HFF-Myc (cell line): ENCODE results near the gene FBXW7.

Source experiments
- DNase-seq: peaks from one replicate; pipeline ENCODE4 v3.0.0-alpha.2; 2011; ENCODE audit warnings: low read depth; ENCODE audit errors: extremely low read depth
- H3K4me3 ChIP-seq: replicated peaks from 2 replicates; pipeline ENCODE4 v1.5.1; 2011; ENCODE audit warnings: low read depth, mild to moderate bottlenecking, control low read depth, low read length
- TF ChIP-seq, protein P1 (sequence below): IDR thresholded peaks from 2 replicates; pipeline ENCODE4 v1.5.1; 2012; ENCODE audit warnings: mild to moderate bottlenecking, low read depth, low read length, control low read depth; ENCODE audit errors: missing control alignments

The FBXW7 gene

DNA sequence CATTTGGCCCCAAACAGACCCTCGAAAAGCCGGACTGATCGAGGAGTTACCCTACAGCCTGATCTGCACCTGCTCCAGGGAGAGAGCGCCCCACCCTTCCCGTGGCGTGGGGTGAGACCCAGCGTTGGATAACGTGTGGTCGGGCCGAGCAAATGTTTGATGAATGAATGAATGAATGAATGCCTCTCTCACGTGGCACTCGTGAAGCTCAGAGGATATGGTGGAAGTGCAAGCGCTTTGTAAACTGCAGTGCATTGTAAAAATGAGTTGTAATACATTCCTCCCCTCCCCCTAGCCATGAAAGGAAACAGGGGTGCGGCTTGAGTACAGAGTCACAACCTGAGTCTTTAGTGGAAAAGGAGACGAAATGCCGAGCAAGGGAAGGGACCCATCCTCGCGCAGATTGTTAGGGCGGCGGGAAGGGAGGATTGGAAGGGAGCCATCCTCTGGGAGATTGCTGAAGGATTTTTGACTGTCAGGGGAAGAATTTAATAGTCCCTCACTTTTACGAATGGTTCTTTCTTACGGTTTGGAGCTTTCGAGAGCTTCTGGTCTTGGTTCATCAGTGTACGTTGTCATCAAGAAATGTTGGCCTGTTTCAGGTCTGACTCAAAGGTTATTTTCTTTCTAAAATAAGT lies 772 bp upstream of the FBXW7 start:
- TF ChIP-seq, protein P1, sequence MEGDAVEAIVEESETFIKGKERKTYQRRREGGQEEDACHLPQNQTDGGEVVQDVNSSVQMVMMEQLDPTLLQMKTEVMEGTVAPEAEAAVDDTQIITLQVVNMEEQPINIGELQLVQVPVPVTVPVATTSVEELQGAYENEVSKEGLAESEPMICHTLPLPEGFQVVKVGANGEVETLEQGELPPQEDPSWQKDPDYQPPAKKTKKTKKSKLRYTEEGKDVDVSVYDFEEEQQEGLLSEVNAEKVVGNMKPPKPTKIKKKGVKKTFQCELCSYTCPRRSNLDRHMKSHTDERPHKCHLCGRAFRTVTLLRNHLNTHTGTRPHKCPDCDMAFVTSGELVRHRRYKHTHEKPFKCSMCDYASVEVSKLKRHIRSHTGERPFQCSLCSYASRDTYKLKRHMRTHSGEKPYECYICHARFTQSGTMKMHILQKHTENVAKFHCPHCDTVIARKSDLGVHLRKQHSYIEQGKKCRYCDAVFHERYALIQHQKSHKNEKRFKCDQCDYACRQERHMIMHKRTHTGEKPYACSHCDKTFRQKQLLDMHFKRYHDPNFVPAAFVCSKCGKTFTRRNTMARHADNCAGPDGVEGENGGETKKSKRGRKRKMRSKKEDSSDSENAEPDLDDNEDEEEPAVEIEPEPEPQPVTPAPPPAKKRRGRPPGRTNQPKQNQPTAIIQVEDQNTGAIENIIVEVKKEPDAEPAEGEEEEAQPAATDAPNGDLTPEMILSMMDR: no peak
- peak overlapping the region; percentile 93 for H3K4me3 ChIP-seq
- no peak for DNase-seq

DNA sequence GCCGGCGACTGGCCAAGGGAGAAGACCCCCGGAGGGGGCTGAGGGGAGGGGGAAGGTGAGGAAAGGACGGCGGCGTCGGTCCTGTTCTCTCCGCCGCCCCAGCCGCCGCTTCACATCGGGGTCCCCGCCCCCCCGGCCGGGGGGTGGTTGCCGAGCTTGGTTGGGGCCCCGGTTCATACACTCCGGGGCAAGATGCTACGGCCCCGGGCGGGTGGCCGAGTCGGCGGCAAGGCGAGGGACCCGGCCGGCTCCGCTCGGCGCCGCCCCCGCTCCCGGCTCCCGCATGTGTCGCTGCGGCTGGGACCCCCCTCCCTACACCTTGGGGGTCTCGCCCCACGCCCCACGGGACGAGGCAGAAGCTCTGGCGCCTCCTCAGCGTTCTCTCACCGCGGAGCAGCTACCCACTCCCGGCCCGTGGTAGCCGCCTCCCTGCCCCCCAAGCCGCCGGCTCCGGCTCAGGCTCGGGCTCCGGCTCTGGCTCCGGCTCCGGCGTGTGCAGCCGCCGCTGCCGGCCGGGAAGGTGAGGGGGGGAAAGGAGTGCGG lies 461 bp downstream of the FBXW7 start:
- H3K4me3 ChIP-seq: peak overlapping the region; percentile 93
- TF ChIP-seq, protein P1: no peak
- no peak for DNase-seq

DNA sequence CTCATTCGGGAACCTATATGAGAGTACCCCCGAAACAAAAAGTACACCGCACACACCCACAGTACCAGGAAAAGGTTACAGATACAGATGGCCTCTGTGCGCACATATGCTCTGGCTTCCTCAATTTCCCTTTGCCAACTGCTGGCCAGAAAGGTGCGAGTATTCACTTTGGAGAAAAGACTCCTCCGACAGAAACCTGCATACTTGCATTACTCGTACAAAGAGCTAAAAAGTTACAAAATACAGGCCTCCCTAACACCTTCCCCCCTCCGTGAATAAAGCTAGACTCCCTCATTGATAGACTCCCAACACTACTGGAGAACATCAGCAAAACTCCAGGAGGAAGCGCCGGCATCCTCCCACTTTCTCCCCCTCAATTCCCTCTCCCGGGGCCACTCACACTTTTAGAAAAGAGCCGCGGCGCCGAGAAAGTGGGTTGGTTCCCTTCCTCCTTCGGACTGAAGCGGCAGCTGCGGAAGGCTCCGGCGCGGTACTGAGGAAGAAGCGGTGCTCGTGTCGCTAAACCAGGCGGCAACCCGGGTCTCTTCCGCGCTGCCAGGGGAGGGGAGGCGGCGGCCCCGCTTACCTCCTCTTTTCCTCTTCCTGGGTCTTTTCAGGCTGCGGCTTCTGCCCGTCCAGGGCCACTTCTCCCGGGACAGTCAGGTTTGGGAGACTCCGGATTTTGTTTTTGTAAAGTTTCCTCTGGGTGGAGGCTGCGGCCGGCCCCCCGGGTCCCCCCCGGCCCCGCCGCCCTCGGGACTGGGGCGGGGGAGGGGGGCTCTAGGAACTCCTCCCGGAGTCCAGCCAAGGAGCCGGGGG lies 1.1 kb downstream of the FBXW7 start:
- no peak for DNase-seq
- TF ChIP-seq, protein P1: no peak
- peak overlapping the region; percentile 93 for H3K4me3 ChIP-seq

DNA sequence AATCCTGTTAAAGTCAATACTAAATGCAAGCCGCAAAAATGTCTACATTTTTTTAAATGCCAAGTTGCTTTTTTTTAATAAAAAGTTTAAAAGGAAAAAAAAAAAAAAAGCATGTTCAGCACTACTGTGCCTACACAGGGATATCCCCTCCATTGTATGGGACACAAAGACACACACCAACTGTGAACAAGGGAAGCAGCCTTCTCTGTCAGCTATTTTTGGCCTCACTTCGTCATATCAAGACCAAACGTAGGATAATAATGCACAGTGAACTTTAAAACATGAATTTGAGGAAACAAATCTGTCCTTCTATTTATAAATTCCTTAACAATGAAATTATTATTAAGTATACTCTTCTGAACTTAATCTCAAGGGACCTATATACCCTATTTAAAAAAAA lies 4.4 kb downstream of the FBXW7 start:
- no peak for DNase-seq
- TF ChIP-seq, protein P1: no peak
- H3K4me3 ChIP-seq: no peak overlapping the region

DNA sequence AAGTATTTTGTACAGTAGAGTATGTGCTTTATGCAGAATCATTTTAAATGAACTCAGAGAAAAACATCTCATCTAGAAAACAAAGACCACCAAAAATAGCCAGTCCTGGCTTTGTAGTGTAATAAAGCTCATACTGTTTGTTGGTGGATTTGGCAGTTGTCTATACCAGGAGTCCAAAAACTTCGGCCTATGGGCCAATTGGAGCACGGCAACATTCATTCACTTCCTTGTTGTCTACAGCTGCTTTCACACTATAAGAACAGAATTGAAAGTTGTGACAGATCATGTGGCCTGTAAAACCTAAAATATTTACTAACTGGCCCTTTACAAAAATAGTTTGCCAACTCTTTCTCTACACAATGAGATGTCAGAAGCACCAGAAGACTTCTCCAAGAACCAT lies 5.3 kb downstream of the FBXW7 start:
- no peak for DNase-seq
- TF ChIP-seq, protein P1: no peak
- no peak overlapping the region for H3K4me3 ChIP-seq

DNA sequence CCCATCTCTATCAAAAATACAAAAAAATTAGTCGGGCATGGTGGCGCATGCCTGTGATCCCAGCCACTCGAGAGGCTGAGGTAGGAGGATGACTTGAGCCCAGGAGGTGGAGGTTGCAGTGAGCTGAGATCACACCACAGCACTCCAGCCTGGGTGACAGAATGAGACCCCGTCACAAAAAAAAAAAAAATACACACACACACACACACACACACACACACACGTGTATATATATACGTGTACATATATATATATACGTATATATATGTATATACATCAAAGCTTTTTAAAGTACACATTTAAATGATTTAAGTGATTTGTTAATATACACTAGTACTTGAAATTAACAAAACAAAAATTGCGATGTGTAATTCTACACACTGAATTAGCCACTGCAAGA lies 6.0 kb downstream of the FBXW7 start:
- H3K4me3 ChIP-seq: no peak overlapping the region
- no peak for DNase-seq
- TF ChIP-seq, protein P1: no peak
